A549 (cell line): ENCODE measurements around the gene NPLOC4. TPM values are rescaled to one million over a fixed set of nuclear protein-coding genes. Genes with fewer than 3 reads are reported as not detected.

Source experiments
- ATAC-seq, 2 experiments: fragments of 200-7000 bp in 1 of 2; fragments of >200 bp in 1 of 2; cut with Nextera tagmentation in 1 of 2; cut with Tn5 transposase in 1 of 2; 3 replicates each; pipeline versions ENCODE4 v1.8.0 to v1.9.1; 2018 to 2020; ENCODE audit warnings: mild to moderate bottlenecking in 1 of 2, moderate library complexity in 1 of 2
- CTCF ChIA-PET: fragments of 300-600 bp; sonication (Branson Sonifier 250); formaldehyde crosslinking; extraction: SDS; loops from one replicate; lab custom pipeline; 2021; ENCODE audit warnings: antibody characterized with exemption, inconsistent platforms; lab: Yijun Ruan, JAX
- POLR2A ChIA-PET: fragments of 350-600 bp; formaldehyde crosslinking; extraction: SDS; loops from one replicate; lab custom pipeline; 2021; ENCODE audit warnings: antibody characterized with exemption, inconsistent platforms; lab: Yijun Ruan, JAX
- DNase-seq, 2 experiments: peaks; one replicate each; pipeline versions ENCODE4 v3.0.0 to v3.0.0-alpha.2; 2011 to 2016; ENCODE audit warnings: low read depth in 1 of 2, low spot score in 1 of 2
- FAIRE-seq: peaks from 2 replicates; lab custom pipeline; 2011; peaks lifted over from hg19 to GRCh38; lab: Jason Lieb, UNC
- H3K27ac ChIP-seq, 2 experiments: fragments of >200 bp; sonication (Bioruptor Twin); formaldehyde crosslinking; 3 replicates each; pipeline ENCODE4 v1.5.1; 2016 to 2017
- H3K4me1 ChIP-seq: fragments of >200 bp; sonication (Bioruptor Twin); formaldehyde crosslinking; 3 replicates; pipeline ENCODE4 v1.6.1; 2016
- H3K4me2 ChIP-seq: fragments of >200 bp; sonication (Bioruptor Twin); formaldehyde crosslinking; 3 replicates; pipeline ENCODE4 v1.6.1; 2016
- H3K4me3 ChIP-seq: fragments of >200 bp; sonication (Bioruptor Twin); formaldehyde crosslinking; 3 replicates; pipeline ENCODE4 v1.5.1; 2016
- H3K9me3 ChIP-seq: fragments of >200 bp; sonication (Bioruptor Twin); formaldehyde crosslinking; 3 replicates; pipeline ENCODE4 v1.6.1; 2016
- ATOH8 ChIP-seq: fragments of 250-450 bp; sonication (Bioruptor Pico); IDR thresholded peaks from 2 replicates; pipeline ENCODE4 v1.5.0; 2020; ENCODE audit warnings: low read depth, mild to moderate bottlenecking, moderate library complexity
- BCL3 ChIP-seq: fragments of >200 bp; sonication (Bioruptor Twin); formaldehyde crosslinking; IDR thresholded peaks from 3 replicates; pipeline ENCODE4 v1.6.1; 2016
- CEBPB ChIP-seq, 2 experiments: fragments of >200 bp in 1 of 2; sonication (Bioruptor Twin) in 1 of 2; formaldehyde crosslinking in 1 of 2; IDR thresholded peaks; 2 replicates each; pipeline ENCODE4 v1.6.1; 2012 to 2016
- CTCF ChIP-seq: fragments of >200 bp; sonication (Bioruptor Twin); formaldehyde crosslinking; IDR thresholded peaks from 3 replicates; pipeline ENCODE4 v1.5.1; 2016
- E2F6 ChIP-seq: IDR thresholded peaks from 2 replicates; pipeline ENCODE4 v1.6.1; 2012; ENCODE audit warnings: low read depth, borderline replicate concordance
- FOSL2 ChIP-seq, 2 experiments: fragments of 450-650 bp in 1 of 2; fragments of >200 bp in 1 of 2; sonication (Bioruptor Twin) in 1 of 2; formaldehyde crosslinking; IDR thresholded peaks; 2 replicates each; pipeline versions ENCODE4 v1.5.0 to v1.6.1; 2016 to 2020; ENCODE audit warnings: mild to moderate bottlenecking in 1 of 2, moderate library complexity in 1 of 2
- GATA3 ChIP-seq: IDR thresholded peaks from 2 replicates; pipeline ENCODE4 v1.6.1; 2012; ENCODE audit warnings: borderline replicate concordance
- HES2 ChIP-seq: fragments of >200 bp; sonication (Bioruptor Twin); formaldehyde crosslinking; IDR thresholded peaks from 2 replicates; pipeline ENCODE4 v1.6.1; 2016
- HMGXB4 ChIP-seq: fragments of 250-450 bp; sonication (Bioruptor Pico); IDR thresholded peaks from 2 replicates; pipeline ENCODE4 v1.5.0; 2021; ENCODE audit warnings: mild to moderate bottlenecking, moderate library complexity, borderline replicate concordance
- HOXB13 ChIP-seq: fragments of 250-450 bp; sonication (Bioruptor Pico); IDR thresholded peaks from 2 replicates; pipeline ENCODE4 v1.5.0; 2020; ENCODE audit warnings: low read depth, mild to moderate bottlenecking, moderate library complexity
- HOXB5 ChIP-seq: fragments of 250-450 bp; sonication (Bioruptor Pico); IDR thresholded peaks from 2 replicates; pipeline ENCODE4 v1.5.0; 2020; ENCODE audit warnings: mild to moderate bottlenecking, moderate library complexity
- JUN ChIP-seq, 2 experiments: fragments of >200 bp; sonication (Bioruptor Twin); formaldehyde crosslinking; IDR thresholded peaks; 2 replicates in 1 of 2; 3 replicates in 1 of 2; pipeline ENCODE4 v1.6.1; 2016 to 2017
- KDM1A ChIP-seq: fragments of 200-600 bp; sonication (generic); IDR thresholded peaks from 2 replicates; pipeline ENCODE4 v1.6.1; 2016; ENCODE audit warnings: low read depth, mild to moderate bottlenecking
- MAX ChIP-seq: IDR thresholded peaks from 2 replicates; pipeline ENCODE4 v1.6.1; 2012
- MYC ChIP-seq: IDR thresholded peaks from 2 replicates; pipeline ENCODE4 v1.6.1; 2012; ENCODE audit warnings: mild to moderate bottlenecking, inconsistent platforms, low read length, improper control_type of control experiment, borderline replicate concordance
- PHF8 ChIP-seq: fragments of 200-600 bp; sonication (generic); IDR thresholded peaks from 2 replicates; pipeline ENCODE4 v1.6.1; 2016; ENCODE audit warnings: low read depth, mild to moderate bottlenecking, antibody characterized with exemption, moderate library complexity, borderline replicate concordance
- POLR2A ChIP-seq: IDR thresholded peaks from 2 replicates; pipeline ENCODE4 v1.6.1; 2012; ENCODE audit warnings: mild to moderate bottlenecking, low read length
- RAD21 ChIP-seq, 2 experiments: fragments of >200 bp in 1 of 2; sonication (Bioruptor Twin) in 1 of 2; formaldehyde crosslinking in 1 of 2; IDR thresholded peaks in 1 of 2; conservative IDR thresholded peaks in 1 of 2; 2 replicates in 1 of 2; 3 replicates in 1 of 2; pipeline ENCODE4 v1.6.1; 2012 to 2018; ENCODE audit warnings: inconsistent platforms in 1 of 2
- RARB ChIP-seq: fragments of 250-450 bp; sonication (Bioruptor Pico); IDR thresholded peaks from 2 replicates; pipeline ENCODE4 v1.8.0; 2021; ENCODE audit warnings: mild to moderate bottlenecking, moderate library complexity
- RFX5 ChIP-seq: fragments of 450-650 bp; IDR thresholded peaks from 2 replicates; pipeline ENCODE4 v1.7.1; 2014; ENCODE audit warnings: antibody characterized with exemption, mild to moderate bottlenecking, moderate library complexity
- RNF2 ChIP-seq: fragments of 200-600 bp; sonication (generic); IDR thresholded peaks from 2 replicates; pipeline ENCODE4 v1.6.1; 2016; ENCODE audit warnings: low read depth, mild to moderate bottlenecking, antibody characterized with exemption, moderate library complexity, borderline replicate concordance
- SMC3 ChIP-seq: fragments of >200 bp; sonication (Bioruptor Twin); formaldehyde crosslinking; IDR thresholded peaks from 3 replicates; pipeline ENCODE4 v1.6.1; 2018; ENCODE audit warnings: inconsistent platforms
- ZC3H11A ChIP-seq: fragments of 450-650 bp; IDR thresholded peaks from 2 replicates; pipeline ENCODE4 v1.6.1; 2014; ENCODE audit warnings: antibody characterized with exemption, mild to moderate bottlenecking
- ZFP36 ChIP-seq: fragments of 450-650 bp; IDR thresholded peaks from 2 replicates; pipeline ENCODE4 v1.6.1; 2014; ENCODE audit warnings: borderline replicate concordance; ENCODE audit not compliant: partially characterized antibody
- ZNF302 ChIP-seq: fragments of 250-450 bp; sonication (Bioruptor Pico); IDR thresholded peaks from 2 replicates; pipeline ENCODE4 v1.9.0; 2021; ENCODE audit warnings: inconsistent platforms, mild to moderate bottlenecking, moderate library complexity
- WGBS: methylation state at CpG from one replicate; pipeline ENCODE4 v1.1.6; 2017; ENCODE audit errors: missing lambda C conversion rate; 5-methylcytosine and 5-hydroxymethylcytosine counted together
- polyA plus RNA-seq, 4 experiments: library from polyadenylated mRNA; depleted of rRNA in 3 of 4; stranded (reverse); fragments of >200 nt; fragmentation: RNase III in 1 of 4; extraction: RNeasy Plus Mini Kit Qiagen cat#74134 plus additional on column Dnase treatment in 1 of 4; gene quantifications; 2 replicates in 3 of 4; 3 replicates in 1 of 4; pipeline ENCODE4 v1.2.3, GENCODE V29; 2011 to 2017

NPLOC4 gene
- polyA plus RNA-seq, 2 of the 4 experiments (the other 2 are of a cell fraction): 98.5 to 101 TPM

GRCh38 chr17:81520021-81520901 lies 116.7 kb downstream of the NPLOC4 start:
- H3K27ac ChIP-seq: peak overlapping the region; percentile 89 to 99; a peak in 5 of 6 replicates
- FAIRE-seq (no peak), DNase-seq (no peak), ATAC-seq (peak in 1 of 2 experiments; percentile 2; a peak in 3 of 6 replicates)
- POLR2A ChIA-PET: interaction anchor here (0.6 to 1.5 kb wide), 2 partner anchors 46 to 77 kb away, joined by 4 to 5 read pairs; no protein-coding TSS in a partner anchor
- H3K4me1 ChIP-seq: peaks cover 43% of the 10 kb centered on the region
- peak overlapping the region; percentile 99 for H3K4me2 ChIP-seq
- no peaks in the 10 kb centered on the region for H3K9me3 ChIP-seq
- CTCF ChIA-PET: interaction anchor here (0.6 to 5.5 kb wide), 20 partner anchors 9 to 266 kb away, joined by 3 to 65 read pairs (median 4); partner anchors contain the start of genes FAAP100 and FSCN2
- TF ChIP-seq RARB (CRISPR knock-in tag): no peak
- whole genome bisulfite sequencing: 94% methylated on average over 13 of the region's 14 CpGs
- peak overlapping the region; percentile 66 for H3K4me3 ChIP-seq

- ChIA-PET POLR2A (interaction anchor here (1.0 to 2.0 kb wide), 7 partner anchors 10 to 281 kb away, joined by 3 to 19 read pairs (median 4); partner anchors contain the start of genes ARL16, FSCN2, HGS and NDUFAF8), CTCF (interaction anchor here (0.6 to 5.5 kb wide), 47 partner anchors 10 to 266 kb away, joined by 3 to 65 read pairs (median 4); partner anchors contain the start of genes CCDC137, FAAP100, FSCN2 and OXLD1)
- DNase-seq (peak; percentile 61 to 66), ATAC-seq (peak; percentile 42 to 48), FAIRE-seq (no peak)
- Histone ChIP-seq H3K4me1 (peaks cover 43% of the 10 kb centered on the region), H3K4me3 (peak overlapping the region; percentile 66), H3K27ac (peak overlapping the region; percentile 89 to 99), H3K4me2 (peak overlapping the region; percentile 99), H3K9me3 (no peaks in the 10 kb centered on the region)
- WGBS: 17% methylated on average over 28 of the region's 61 CpGs
- TF ChIP-seq HMGXB4 (CRISPR knock-in tag): no peak
- no peak for TF ChIP-seq RFX5
- peak; percentile 62 for TF ChIP-seq CTCF
- TF ChIP-seq JUN (IDR thresholded peaks at IDR 0.05): peak in 1 of 2 experiments; percentile 60; a peak in 3 of 5 replicates
- TF ChIP-seq HOXB13 (CRISPR knock-in tag): no peak
- TF ChIP-seq E2F6: 0 out of 2 replicates have a peak, but pooled peaks have one; percentile 39
- TF ChIP-seq MYC: peak; percentile 23; the same call in 1 of the 2 replicates
- TF ChIP-seq CEBPB (IDR thresholded peaks at IDR 0.05): no peak
- no peak for TF ChIP-seq HOXB5 (CRISPR knock-in tag)
- TF ChIP-seq PHF8: peak; percentile 29; the same call in 1 of the 2 replicates
- TF ChIP-seq GATA3: 0 out of 2 replicates have a peak, but pooled peaks have one; percentile 13
- TF ChIP-seq SMC3: peak; percentile 64
- no peak for TF ChIP-seq ATOH8 (CRISPR knock-in tag)
- peak; percentile 64; the same call in 1 of the 2 replicates for TF ChIP-seq MAX
- no peak for TF ChIP-seq HES2
- no peak for TF ChIP-seq ZNF302 (CRISPR knock-in tag)
- no peak for TF ChIP-seq KDM1A
- TF ChIP-seq RNF2: no peak
- no peak for TF ChIP-seq FOSL2 (IDR thresholded peaks at IDR 0.05)
- peak; percentile 69 for TF ChIP-seq FOSL2 (CRISPR knock-in tag; IDR thresholded peaks at IDR 0.05)
- peak; percentile 47 to 67; a peak in 4 of 5 replicates for TF ChIP-seq RAD21 (conservative IDR thresholded peaks at IDR 0.05 in 1 of 2, IDR thresholded peaks at IDR 0.05 in 1 of 2)
- peak; percentile 3 for TF ChIP-seq POLR2A
- no peak for TF ChIP-seq ZFP36
- TF ChIP-seq BCL3: no peak
- no peak for TF ChIP-seq ZC3H11A
Measured at GRCh38 chr17:81519284-81520020, 117.5 kb downstream of the NPLOC4 start.
